Erythroblast (primary cell): ENCODE results near the gene OTUB2.

Experiments
- GATA1 ChIP-seq: IDR thresholded peaks from 2 replicates; pipeline ENCODE4 v1.6.1; 2011; ENCODE audit warnings: low read depth, mild to moderate bottlenecking, control low read depth, low read length, moderate library complexity
- POLR2A ChIP-seq: IDR thresholded peaks from 2 replicates; pipeline ENCODE4 v1.6.1; 2011; ENCODE audit warnings: mild to moderate bottlenecking, low read length

- TF ChIP-seq POLR2A (no peak), GATA1 (no peak)
These were observed 3.4 kb upstream of the OTUB2 start for GRCh38 chr14:94022532-94023411.
